ENCODE data around the gene LMF2. TPM values are rescaled to one million over a fixed set of nuclear protein-coding genes. Genes with fewer than 3 reads are reported as not detected.
"Not testable (repeated sequence)": the region's sequence is repeated elsewhere in the genome, so short reads cannot be mapped to it uniquely, and the experiment has no call there.

Gene LMF2
- polyA plus RNA-seq, 4 donors, result 40.4 to 61.4 (median 41.9) TPM

DNA sequence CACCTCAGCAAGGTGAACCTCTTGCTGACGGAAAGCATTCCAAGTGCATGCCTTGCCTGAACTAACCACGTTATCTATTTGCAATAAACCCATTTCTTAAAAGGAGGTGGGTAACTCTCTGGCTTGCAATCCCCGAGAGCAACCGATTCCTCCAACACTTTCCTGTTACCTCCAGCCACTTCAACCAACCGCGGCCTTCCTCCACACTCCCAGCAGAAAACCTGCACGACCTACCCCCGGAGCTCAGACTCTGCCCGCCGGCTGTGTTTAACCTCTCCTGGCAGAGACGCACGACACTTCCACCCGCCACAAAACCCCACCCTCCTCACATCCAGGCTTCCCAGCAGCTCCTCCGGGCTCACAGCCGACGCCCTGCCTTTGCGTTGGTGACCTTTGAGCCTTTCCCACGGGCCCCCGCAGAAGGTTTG, 17.2 kb upstream of the LMF2 start:
- DNase-seq (ENCODE audit: low read depth in 4 of 4, low spot score in 3 of 4), result no peak

DNA sequence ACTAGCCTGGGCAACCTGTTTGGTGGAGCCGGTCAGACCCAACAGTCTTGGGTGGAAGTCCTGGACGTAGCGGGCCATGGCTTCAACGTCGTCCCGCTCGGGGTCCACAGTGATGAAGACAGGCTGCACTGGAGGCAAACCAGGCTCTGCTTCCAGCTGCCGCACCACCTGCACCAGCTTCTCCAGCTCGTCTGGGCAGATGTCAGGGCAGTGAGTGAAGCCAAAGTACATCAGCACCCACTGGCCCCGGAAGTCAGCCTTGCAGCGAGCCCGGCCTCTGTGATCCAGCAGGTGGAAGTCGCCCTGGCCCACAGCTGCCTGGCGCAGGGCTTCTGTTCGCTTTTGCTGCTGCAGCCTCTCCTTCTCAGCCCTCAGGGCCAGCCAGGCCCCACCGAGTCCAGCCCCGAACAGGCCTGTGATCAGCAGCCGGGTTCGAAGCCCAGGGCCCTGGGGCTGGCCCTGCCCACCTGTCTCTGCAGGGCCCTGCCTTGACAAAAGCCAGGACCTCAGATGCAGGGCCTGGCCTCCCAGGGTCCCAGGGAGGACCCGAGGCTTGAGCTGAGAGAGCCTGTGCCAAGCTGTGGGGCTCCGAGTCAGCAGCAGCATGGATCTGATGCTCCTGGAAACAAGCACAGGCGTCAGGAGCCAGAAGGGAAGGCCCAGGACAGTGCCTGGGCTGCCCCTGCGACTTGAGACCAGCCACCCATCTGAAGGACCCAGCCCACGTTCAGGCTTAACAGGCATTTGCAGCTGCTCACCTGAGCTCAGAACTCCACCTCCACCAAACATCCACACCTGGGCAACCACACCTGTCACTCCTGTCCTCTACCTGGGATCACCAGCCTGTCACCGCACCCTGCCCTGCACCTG, 16.5 kb upstream of the LMF2 start:
- no peak for DNase-seq (ENCODE audit: low read depth in 4 of 4, low spot score in 3 of 4)

DNA sequence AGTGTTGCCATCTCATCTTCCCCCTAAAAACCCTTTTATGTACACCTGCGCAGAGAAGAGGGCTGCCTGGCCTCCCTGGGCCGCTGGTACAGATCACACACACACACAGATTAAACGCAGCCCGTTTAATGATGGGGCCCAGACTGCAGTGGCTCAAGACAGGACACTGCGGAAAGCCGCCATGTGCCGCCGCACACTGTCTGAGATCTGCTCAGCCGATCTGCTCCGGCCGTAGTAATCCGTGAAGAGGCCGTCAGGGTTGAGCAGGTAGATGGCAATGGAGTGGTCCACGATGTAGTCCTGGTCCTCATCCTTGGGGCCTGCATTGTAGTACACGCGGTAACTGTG, 15.9 kb upstream of the LMF2 start:
- DNase-seq (ENCODE audit: low read depth in 4 of 4, low spot score in 3 of 4), result no peak

GRCh38 chr22:50522806-50523438, 15.4 kb upstream of the LMF2 start:
- DNase-seq (ENCODE audit: low read depth in 4 of 4, low spot score in 3 of 4), result no peak

GRCh38 chr22:50522208-50522805, 14.8 kb upstream of the LMF2 start:
- DNase-seq (ENCODE audit: low read depth in 4 of 4, low spot score in 3 of 4), result no peak

GRCh38 chr22:50521710-50522109, 14.2 kb upstream of the LMF2 start:
- DNase-seq (ENCODE audit: low read depth in 4 of 4, low spot score in 3 of 4), result no peak

- no peak for DNase-seq (ENCODE audit: low read depth in 4 of 4, low spot score in 3 of 4)
These were observed 13.4 kb upstream of the LMF2 start for GRCh38 chr22:50520826-50521453.

DNA sequence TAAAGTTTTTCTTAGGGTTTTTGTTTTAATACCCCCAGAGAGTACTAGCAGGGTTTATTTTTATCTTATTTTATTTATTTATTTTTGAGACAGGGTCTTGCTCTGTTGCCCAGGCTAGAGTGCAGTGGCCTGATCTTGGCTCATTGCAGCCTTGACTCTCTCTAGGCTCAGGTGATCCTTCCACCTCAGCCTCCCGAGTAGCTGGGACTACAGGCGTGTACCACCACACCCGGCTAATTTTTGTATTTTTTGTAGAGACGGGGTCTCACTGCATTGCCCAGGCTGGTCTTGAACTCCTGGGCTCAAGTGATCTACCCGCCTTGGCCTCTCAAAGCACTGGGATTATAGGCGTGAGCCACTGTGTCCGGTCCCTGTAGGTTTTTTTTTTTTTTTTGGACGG, 12.7 kb upstream of the LMF2 start:
- not testable (repeated sequence) for DNase-seq (ENCODE audit: low read depth in 4 of 4, low spot score in 3 of 4)

DNA sequence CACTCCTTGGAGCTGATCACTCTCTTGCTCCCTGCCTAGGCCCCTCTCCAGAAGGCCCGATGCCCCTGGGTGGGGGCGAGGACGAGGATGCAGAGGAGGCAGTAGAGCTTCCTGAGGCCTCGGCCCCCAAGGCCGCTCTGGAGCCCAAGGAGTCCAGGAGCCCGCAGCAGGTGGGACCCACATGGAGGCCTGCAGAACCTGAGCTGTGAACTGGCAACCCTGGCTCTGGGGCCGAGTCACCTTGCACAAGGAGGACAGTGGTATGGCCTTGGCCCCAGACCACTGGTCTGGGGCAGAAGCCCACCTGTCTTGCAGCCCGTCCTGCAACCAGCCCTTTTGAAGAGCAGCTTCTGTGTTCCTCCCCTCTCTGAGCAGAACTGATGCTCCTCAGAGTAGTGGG, 11.6 kb upstream of the LMF2 start:
- DNase-seq (ENCODE audit: low read depth in 4 of 4, low spot score in 3 of 4), result no peak

DNA sequence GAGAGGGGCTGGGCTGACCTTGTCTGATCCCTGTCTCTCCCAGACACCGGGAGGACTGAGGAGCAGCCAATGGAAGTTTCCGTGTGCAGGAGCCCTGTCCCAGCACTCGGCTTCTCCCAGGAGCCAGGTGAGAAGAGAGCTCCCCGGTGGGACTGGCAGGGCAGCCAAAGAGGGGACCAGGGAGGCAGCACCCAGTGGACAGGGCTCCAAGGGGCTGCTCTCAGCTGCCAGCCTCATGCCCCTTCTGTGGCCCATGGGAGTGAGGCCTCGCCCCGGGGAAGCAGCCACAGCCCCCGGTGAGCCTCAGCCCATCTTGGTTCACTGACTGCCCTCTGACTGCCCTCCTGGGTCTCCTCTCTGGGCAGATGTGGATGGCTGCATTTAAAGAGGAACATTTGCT, 11.1 kb upstream of the LMF2 start:
- no peak for DNase-seq (ENCODE audit: low read depth in 4 of 4, low spot score in 3 of 4)

- no peak for DNase-seq (ENCODE audit: low read depth in 4 of 4, low spot score in 3 of 4)
These were observed 10.2 kb upstream of the LMF2 start for GRCh38 chr22:50517495-50518260.

DNA sequence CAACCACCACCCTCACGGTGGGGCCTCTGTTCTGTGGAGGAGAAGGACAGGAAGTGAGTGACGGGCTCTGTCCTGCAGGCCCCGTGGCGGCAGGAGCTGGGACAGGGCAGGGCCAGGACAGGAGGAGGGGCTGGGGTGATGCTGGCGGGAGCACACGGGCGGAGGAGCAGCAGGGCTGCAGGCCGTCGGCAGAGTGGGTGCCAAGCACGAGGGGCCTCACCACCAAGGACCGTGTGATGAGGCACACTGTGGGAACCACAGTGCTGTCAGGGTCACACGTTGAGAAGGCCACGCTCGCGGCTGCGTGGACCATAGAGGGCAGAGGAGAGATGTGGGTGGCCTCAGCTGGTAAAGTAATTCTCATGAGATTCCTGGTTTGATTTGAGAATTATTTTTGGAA, 9.4 kb upstream of the LMF2 start:
- no peak for DNase-seq (ENCODE audit: low read depth in 4 of 4, low spot score in 3 of 4)

DNA sequence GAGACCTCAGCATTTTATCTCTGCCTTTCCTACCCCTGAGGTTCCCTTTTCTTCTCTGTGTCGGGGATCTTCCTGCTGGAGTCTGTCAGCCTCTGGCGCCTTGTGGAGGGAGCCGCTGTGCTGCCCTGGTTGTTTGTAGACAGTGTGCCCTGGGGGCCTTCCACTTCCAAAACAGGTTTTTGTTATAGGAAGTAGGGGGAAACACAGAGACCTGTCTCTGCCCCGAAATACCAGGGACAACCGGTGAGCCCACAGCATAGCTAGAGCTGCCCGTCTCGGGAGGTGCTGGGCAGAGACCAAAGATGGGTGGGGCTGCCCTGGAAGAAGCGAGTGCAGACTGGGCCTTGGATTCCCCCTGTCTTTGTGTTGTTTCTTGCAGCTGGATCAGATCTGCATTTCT, 8.6 kb upstream of the LMF2 start:
- no peak for DNase-seq (ENCODE audit: low read depth in 4 of 4, low spot score in 3 of 4)

GRCh38 chr22:50513175-50513574, 5.7 kb upstream of the LMF2 start:
- no peak for DNase-seq (ENCODE audit: low read depth in 4 of 4, low spot score in 3 of 4)

- DNase-seq (ENCODE audit: low read depth in 4 of 4, low spot score in 3 of 4), result no peak
These were observed 1.4 kb upstream of the LMF2 start for GRCh38 chr22:50508897-50509296.

- peak; percentile 97 to 99 (median 98) for DNase-seq (ENCODE audit: low read depth in 4 of 4, low spot score in 3 of 4)
These were observed 736 bp upstream of the LMF2 start, which contains the start of gene NCAPH2 for GRCh38 chr22:50507991-50508884. Gene NCAPH2 (plus strand): TSS chr22:50508224. CDS start chr22:50508338, 114 bp downstream.

GRCh38 chr22:50506611-50507420, 686 bp downstream of the LMF2 start:
- no peak for DNase-seq (ENCODE audit: low read depth in 4 of 4, low spot score in 3 of 4)

- no peak for DNase-seq (ENCODE audit: low read depth in 4 of 4, low spot score in 3 of 4)
These were observed 1.5 kb downstream of the LMF2 start for GRCh38 chr22:50505776-50506610.

Measured in right renal pelvis (tissue), 4 donors.